Fibroblast of peridontal ligament (primary cell): ENCODE measurements around the gene DPP9.

Experiments
- DNase-seq: peaks from one replicate; pipeline ENCODE4 v3.0.0-alpha.2; 2010; ENCODE audit errors: extremely low read depth

Gene DPP9

DNA sequence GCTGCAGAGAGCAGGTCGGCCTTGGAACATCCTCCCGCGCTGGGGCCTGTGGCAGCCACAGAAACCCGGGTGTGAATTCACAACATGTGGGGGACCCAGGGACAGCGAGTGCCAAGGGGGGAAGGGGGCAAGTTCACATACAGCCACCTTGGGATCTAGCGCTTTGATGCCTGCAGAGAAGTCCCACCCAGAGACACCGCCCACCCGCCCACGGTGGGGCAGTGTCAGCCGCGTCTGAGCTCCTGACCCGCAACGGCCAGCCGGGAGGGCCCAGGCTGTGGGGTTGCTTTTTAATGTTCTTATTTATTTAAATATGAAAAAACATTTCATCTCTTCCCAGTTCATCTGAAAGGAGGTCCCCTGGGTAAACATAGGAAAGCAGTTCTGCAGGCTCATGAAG lies 66.4 kb downstream of the DPP9 start:
- no peak for DNase-seq

- no peak for DNase-seq
These were observed 67.5 kb downstream of the DPP9 start for GRCh38 chr19:4656102-4656501.

DNA sequence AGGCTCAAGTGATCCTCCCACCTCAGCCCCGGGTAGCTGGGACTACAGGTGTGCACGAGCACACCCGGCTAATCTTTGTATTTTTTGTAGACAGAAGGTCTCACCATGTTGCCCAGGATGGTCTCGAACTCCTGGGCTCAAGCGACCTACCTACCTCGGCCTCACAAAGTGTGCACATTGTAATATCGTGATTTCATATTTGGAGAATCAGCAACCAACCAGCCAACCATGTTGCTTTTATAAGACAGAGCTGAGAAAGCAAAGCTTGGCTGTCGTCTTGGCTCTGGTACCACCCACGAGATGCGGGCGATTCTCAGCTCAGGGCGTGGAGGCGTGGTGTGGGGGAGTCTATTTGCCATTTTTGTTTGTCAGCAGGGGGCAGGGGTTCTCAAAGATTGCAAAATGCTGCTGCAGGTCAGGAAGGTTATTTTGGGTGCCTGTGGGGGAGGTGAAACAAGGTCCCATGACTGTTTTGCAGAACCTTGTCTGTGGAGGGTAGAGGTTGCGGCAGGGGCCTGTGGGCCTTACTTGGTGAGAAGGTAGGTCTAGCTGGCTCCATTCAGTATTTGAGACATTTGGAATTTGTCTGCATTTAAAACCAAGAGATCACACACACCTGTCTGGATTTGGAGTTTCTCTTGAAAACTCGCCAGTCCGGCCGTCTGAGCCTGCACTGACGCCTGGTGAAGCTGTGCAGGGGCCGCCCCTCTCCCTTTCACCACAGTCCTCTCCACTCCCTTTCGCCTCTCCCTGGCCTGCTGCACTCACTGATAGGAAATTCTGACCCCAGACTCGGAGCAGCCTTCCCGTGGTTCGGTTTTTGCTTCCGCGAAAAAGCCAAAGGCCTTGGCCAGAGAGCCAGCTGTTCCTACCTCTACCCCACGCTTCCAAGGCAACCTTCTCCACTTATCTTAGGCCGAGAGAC lies 68.9 kb downstream of the DPP9 start:
- no peak for DNase-seq

- no peak for DNase-seq
These were observed 69.7 kb downstream of the DPP9 start for GRCh38 chr19:4653793-4654436.

GRCh38 chr19:4652075-4652474 lies 71.6 kb downstream of the DPP9 start:
- DNase-seq, result no peak

DNA sequence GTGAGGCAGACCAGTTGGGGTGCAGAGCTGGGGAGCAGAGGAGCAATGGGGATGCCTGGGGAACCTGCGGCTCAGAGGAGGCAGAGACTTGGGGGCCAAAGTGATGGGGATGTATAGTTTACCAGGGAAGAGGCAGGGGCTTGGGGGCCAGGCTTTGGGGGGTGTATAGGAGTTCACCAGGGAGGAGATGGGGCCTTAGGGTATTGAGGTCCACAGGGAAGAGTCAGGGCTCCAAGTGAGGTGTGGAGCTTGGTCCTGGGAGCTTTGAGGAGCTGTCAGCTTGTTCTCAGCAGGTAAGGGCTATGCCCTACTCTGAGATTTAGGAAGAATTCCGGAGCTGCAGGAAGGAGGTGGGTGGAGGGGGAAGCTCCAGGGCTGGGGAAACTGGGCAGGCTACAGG lies 73.5 kb downstream of the DPP9 start:
- DNase-seq, result no peak

DNA sequence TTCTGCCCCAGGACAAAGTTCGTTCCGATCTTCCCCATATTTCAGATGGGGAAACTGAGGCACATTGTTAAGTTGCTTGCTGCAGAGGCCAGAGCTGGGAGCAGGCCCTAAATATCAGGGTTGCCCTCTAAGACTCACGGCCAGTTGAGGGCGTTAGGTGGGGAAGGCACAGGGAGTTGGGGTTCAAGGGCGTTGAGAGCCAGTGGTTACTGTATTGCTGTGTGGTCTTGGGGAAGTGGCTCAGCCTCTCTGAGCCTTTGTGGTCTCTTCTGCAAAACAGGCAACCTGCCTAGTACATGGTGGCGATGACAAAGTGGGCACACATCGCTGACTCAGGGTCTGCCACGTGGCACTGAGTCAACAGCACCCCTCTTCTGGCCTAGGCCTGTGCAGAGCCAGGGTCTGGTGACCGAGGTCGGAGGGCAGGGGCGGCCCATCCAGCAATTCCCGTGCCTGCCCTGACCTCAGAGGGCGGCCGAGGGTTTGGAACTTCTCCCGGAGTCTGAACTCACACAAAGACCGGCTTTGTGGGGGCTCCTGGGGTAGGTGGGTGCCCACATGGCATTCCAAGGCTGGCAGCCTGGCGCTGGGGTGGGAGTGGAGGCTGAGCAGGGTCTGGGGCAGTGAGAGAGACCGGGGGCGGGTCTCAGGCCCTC lies 74.1 kb downstream of the DPP9 start:
- DNase-seq, result no peak

- DNase-seq, result no peak
These were observed 75.7 kb downstream of the DPP9 start for GRCh38 chr19:4647676-4648644.

GRCh38 chr19:4645718-4646117 lies 77.9 kb downstream of the DPP9 start:
- DNase-seq, result no peak

DNA sequence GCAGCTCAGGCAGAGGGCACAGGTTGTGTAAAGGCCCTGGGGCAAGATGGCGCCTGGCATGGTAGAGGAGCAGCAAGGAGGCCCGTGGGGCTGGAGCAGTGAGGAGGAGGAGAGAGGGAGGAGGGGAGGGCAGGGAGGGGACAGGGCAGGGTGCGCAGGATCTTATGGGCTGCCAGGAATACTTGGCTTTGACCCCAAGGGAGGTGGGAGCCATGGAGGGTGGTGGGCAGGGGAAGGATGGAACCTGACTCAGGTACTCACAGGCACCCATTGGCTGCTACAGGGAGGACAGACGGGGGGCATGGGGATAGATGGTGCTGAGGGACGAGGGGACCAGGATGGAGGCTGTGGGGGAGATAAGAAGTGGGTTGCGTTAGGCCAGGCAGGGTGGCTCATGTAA lies 81.0 kb downstream of the DPP9 start:
- no peak for DNase-seq

DNA sequence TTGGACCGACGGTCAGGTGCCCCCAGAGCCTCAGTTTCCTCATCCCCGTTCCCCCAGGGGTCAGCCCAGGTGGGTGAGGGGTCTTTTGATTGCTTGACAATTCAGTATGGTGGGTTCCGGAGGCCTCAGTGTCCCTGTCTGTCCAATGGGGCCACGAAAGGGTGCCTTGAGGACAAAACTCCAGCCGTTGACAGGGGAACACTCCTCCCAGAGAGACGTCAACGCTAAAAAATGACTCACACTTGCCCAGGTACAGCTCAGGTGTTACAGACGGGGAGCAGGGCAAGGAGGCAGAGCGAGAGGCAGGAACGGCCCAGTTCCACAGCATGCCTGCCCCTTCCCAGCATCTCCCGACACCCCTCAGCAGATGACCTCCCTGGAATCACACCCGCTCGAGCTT lies 82.5 kb downstream of the DPP9 start:
- DNase-seq, result no peak

GRCh38 chr19:4640247-4641000 lies 83.2 kb downstream of the DPP9 start:
- no peak for DNase-seq

DNA sequence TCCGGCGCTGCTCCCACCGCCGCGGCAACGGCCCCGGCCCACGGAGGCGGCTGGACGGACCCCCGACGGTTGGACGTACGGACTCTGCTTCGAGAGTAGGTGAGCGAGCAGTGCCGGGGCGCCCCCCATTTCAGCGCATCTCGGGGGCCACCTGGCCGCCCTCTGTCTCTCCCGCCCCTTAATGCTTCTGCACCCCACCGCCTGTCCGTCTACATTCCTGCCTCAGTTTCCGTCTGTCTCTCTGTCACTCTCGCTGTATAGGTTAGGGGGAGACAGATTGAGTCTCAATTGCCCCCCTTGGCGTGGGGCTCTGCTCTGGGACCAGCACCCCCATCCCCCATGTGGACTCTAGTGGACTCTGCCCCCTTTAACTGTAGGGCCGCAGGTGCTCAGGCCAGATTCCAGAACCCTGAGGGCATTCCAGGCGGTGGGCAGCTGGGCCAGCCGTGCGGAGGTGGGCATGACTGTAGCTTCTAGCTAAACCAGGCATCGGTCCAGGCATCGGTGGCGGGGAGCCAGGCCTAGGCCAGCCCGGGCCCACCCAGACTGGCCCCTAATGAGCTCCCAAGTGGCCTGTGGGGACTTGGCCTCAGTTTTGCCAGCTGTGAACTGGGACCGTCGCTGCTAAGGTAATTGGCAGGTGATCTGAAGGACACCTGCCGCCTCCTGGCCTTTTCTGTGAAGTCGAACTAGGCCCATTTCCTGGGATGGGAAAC lies 84.0 kb downstream of the DPP9 start:
- no peak for DNase-seq

GRCh38 chr19:4638828-4639530 lies 84.7 kb downstream of the DPP9 start, which contains the start of gene TNFAIP8L1:
TSS of gene TNFAIP8L1 (plus strand) at chr19:4639516. CDS start at chr19:4651870, 12,354 bp downstream.
- DNase-seq, result peak; percentile 89

- DNase-seq, result no peak
These were observed 85.3 kb downstream of the DPP9 start for GRCh38 chr19:4638317-4638716.

GRCh38 chr19:4636761-4637160 lies 86.9 kb downstream of the DPP9 start:
- DNase-seq, result no peak

DNA sequence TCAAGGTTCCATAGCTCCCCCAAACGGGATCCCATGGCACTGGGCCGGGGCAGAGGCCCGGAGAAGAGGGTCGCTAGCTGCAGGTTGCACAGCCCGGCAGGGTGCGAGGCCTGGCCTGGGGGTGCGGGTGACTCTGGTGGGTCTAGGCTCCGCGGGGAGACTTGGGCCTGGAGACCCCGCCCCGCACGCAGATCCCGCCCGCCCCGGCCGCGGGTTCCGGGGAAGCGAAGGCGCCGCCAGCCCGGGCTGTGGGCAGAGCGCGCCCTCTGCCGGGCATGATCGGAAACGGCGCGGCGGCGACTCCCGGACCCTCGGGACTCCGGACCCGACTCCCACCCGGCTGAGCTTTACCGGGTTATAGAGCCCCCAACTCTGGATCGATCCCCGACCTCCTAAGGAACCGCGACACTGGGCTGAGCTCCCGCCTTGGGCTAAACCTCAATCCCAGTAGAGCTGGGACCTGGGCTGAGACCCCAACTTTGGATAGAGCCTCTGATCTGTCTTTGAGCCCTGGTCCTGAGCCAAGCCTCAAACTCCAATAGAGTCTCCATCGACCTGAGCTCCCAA lies 87.4 kb downstream of the DPP9 start:
- peak; percentile 29 for DNase-seq

DNA sequence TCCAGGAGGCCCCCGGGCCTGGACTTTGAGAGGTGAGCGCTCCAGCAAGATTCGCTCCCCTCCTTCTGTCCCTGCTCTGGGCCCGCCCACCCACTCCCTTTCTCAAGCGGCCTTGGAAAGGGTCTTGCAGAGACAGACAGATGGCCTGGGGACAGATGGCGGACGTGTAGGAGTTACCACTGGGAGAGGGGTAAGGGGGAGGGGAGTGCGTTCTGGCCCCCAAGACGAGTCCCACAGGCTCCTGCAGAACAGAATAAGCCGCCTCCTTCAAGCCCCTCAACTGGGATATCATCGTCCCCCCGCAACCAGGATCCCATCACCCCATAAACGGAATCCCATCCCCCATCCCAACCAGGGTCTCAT lies 87.9 kb downstream of the DPP9 start:
- no peak for DNase-seq
